HUES48 (cell line): ENCODE results near the gene SLC6A20.

Experiments used
- H3K27ac ChIP-seq: one replicate; pipeline ENCODE4 v1.7.0; 2013; ENCODE audit warnings: low read depth, low read length, inconsistent platforms
- H3K27me3 ChIP-seq: 2 replicates; pipeline ENCODE4 v1.6.1; 2013; ENCODE audit warnings: mild to moderate bottlenecking, low read length; ENCODE audit not compliant: control insufficient read depth, insufficient read depth
- H3K36me3 ChIP-seq: 2 replicates; pipeline ENCODE4 v1.6.1; 2013; ENCODE audit warnings: low read length; ENCODE audit not compliant: control insufficient read depth, insufficient read depth
- H3K4me1 ChIP-seq: 2 replicates; pipeline ENCODE4 v1.6.1; 2013; ENCODE audit warnings: mild to moderate bottlenecking, low read length; ENCODE audit not compliant: control insufficient read depth, insufficient read depth
- H3K4me3 ChIP-seq: 2 replicates; pipeline ENCODE4 v1.5.1; 2013; ENCODE audit warnings: mild to moderate bottlenecking, low read depth, low read length
- H3K9ac ChIP-seq: 2 replicates; pipeline ENCODE4 v1.6.1; 2013; ENCODE audit warnings: mild to moderate bottlenecking, low read depth, low read length, moderate library complexity
- H3K9me3 ChIP-seq: 2 replicates; pipeline ENCODE4 v1.6.1; 2013; ENCODE audit warnings: low read length; ENCODE audit not compliant: control insufficient read depth, insufficient read depth

The SLC6A20 gene

DNA sequence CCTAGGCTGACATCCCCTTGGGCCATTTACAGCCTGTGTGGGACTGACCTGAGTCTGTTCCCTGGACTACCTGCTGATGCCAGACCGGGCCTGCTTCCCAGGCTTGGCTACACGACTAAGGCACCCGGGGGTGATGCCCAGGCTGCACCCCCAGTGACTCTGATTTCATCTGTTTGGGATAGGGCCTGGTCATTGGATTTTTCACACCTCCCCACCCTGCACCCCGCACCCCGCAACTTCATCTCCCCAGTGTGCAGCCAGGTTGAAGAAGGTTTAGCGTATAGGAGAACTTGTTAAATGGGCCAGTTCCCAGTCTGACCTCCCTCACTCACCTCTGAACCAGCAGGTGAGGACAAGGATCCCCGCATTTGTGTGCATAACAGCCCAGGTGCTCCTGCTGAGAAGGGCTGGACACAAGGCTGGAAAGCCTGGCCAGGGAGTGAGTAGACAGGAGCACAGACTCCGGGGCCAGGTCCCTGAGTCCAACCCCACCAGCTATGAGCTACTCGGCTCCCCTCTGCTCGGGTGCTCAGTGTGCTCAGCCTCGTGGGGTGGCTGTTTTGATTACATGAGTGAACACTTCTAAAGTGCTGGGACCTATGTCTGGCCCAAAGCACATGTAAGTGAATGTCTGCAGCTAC lies 18.5 kb downstream of the SLC6A20 start:
- H3K9me3 ChIP-seq = no peaks in the 10 kb centered on the region
- H3K36me3 ChIP-seq = no peaks in the 10 kb centered on the region
- H3K9ac ChIP-seq = no peak overlapping the region
- H3K4me1 ChIP-seq = peaks cover 3% of the 10 kb centered on the region; the same call in 1 of the 2 replicates
- H3K4me3 ChIP-seq = no peak overlapping the region
- no peaks in the 10 kb centered on the region for H3K27me3 ChIP-seq
- H3K27ac ChIP-seq = no peak overlapping the region

DNA sequence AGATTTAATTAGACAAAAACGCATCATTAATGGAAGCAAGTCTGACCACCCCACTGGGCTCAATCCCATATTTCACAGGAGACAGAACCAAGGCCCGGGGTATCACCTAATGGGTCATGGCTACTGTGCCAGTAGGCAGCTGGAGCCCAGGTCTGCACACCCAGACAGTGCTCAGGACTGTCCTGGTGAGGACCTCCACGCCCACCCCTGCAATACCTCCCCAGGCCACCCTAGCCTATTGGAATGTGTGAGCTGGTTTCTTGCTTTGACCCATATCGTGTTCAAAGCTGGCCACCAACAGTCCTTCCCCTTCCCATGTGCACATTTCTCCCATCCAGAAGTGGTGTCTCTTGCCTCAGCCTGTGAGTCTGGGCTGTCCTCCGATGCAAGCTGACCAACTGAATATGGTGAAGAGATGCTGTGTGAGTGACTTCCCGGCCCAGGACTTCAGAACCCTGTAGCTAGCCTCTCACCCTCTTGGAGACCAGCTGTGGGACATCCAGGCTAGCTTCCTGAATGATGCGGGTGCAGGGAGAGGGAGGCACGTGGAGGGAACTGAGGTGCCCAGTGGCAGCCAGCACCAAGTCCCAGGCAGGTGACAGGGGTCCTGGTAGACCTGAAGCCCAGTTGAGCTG lies 19.1 kb downstream of the SLC6A20 start:
- Histone ChIP-seq H3K9me3 (no peaks in the 10 kb centered on the region), H3K4me3 (no peak overlapping the region), H3K4me1 (peaks cover 3% of the 10 kb centered on the region; the same call in 1 of the 2 replicates), H3K27me3 (no peaks in the 10 kb centered on the region), H3K36me3 (no peaks in the 10 kb centered on the region), H3K27ac (no peak overlapping the region), H3K9ac (no peak overlapping the region)

DNA sequence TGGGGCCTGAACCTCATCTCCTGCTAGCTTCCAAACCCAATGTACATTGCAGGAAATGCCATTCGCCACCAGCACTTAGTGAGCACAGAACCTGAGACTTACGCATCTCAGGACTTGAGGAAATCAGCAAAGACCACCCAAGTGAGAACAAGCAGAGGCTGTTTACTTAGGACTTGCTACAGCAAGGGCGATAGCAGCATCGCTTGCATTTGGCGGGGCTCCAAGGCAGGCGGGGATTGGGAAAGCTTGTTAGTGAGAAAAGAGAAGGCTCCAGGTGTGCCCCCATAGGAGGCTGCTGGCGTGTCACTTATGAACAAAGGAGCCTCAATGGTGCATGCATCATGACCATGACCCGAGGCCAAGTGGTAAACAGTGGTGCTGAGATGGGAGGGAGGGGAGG lies 19.7 kb downstream of the SLC6A20 start:
- H3K4me3 ChIP-seq = no peak overlapping the region
- no peaks in the 10 kb centered on the region for H3K36me3 ChIP-seq
- no peaks in the 10 kb centered on the region for H3K9me3 ChIP-seq
- H3K27me3 ChIP-seq = no peaks in the 10 kb centered on the region
- H3K9ac ChIP-seq = no peak overlapping the region
- H3K27ac ChIP-seq = no peak overlapping the region
- H3K4me1 ChIP-seq = peaks cover 3% of the 10 kb centered on the region; the same call in 1 of the 2 replicates

DNA sequence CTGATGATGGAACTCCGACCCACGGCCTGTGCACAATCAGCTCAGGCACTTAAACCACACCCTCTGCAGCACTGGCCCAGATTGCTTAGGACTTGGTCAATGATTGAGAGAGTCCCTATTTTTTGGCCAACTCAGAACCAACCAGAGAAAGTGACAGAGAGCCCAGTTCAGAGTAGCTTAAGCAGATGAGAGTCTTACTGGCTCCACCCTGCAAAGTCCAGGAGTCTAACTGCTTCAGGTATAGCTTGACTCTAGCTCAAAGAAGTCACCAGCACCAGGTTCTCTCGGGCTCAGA lies 20.1 kb downstream of the SLC6A20 start:
- Histone ChIP-seq H3K4me3 (no peak overlapping the region), H3K4me1 (peaks cover 3% of the 10 kb centered on the region; the same call in 1 of the 2 replicates), H3K27ac (no peak overlapping the region), H3K36me3 (no peaks in the 10 kb centered on the region), H3K9ac (no peak overlapping the region), H3K9me3 (no peaks in the 10 kb centered on the region), H3K27me3 (no peaks in the 10 kb centered on the region)

DNA sequence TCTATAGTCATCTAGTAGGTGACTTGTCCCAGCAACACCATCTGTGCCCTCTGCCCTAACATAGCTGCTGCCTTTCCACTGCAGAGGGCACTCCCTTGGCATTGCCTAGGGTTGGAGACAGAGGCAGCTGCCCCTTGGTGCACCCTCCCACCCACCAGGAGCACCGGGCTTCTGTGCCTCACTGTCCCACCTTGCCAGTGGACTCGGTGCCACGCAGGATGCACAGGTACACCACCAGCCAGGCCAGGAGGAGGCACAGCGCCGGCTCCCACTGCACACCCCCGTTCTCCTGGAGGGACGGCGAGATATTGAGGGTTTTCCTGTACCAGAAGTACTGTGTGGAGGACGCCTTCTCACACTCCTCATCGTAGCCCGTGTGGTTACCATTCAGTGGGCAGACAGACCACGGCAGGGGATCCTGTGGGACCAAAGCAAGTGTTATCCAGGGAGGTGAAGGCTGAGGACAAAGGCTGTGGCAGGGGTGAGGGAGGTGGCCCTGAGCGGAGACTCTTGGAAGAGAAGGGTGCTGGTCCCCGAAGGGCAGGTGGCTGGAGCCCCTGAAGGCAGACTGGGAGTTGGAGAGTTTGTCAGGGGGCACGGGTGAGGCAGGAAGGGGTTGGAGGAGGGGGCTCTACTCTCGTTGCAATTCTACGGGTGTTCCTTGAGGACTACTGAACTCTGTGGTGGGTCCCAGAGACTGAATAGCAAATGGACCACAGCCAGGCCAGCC lies 20.6 kb downstream of the SLC6A20 start:
- no peak overlapping the region for H3K27ac ChIP-seq
- H3K36me3 ChIP-seq = no peaks in the 10 kb centered on the region
- no peaks in the 10 kb centered on the region for H3K27me3 ChIP-seq
- H3K4me1 ChIP-seq = peaks cover 3% of the 10 kb centered on the region; the same call in 1 of the 2 replicates
- H3K9ac ChIP-seq = no peak overlapping the region
- no peak overlapping the region for H3K4me3 ChIP-seq
- H3K9me3 ChIP-seq = no peaks in the 10 kb centered on the region

DNA sequence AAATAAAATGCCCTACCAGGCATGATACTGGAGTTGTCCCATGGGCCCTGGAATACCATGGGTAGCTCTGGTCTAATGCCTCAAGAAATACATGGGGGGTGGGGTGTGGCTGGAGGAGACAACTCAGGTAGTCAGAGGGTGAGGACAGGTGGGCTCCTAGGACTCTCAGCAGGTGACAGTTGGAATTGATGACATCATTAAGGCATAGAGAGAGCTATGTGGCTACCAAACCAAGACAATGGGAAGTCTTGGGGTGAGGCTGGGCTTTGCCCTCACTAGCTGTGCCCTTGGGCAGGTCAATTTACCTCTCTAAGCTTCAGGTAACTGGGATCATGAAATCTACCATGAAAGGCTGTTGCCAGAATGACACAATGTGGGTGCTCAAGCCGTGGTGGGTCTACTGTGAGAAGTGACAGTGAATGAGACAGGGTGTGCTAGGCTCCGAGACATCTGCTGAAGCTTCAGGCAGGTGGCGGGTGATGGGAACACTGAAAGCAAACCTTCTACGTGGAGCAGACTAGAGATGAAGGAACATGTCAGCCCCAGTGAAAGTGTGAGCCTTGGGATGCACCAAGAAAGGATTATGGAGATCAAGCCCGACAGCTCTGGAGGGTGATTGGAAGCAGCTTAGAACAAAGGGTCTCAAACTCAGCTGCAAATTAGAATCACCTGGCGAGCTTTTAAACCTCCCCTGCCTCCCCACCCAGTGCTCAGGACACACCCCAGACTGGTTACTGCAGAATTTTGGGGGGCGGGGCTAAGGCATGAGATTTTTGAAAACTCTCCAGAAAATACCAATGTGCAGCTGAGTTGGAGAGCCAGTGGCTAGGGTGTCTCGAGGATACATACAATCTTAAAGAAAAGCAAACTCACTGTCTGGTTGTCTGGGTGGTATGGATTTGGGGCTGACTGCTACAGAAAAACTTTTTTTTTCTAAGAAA lies 21.5 kb downstream of the SLC6A20 start:
- no peaks in the 10 kb centered on the region for H3K27me3 ChIP-seq
- no peak overlapping the region for H3K9ac ChIP-seq
- H3K9me3 ChIP-seq = no peaks in the 10 kb centered on the region
- H3K4me3 ChIP-seq = no peak overlapping the region
- H3K4me1 ChIP-seq = peaks cover 3% of the 10 kb centered on the region; the same call in 1 of the 2 replicates
- H3K27ac ChIP-seq = no peak overlapping the region
- H3K36me3 ChIP-seq = no peaks in the 10 kb centered on the region

DNA sequence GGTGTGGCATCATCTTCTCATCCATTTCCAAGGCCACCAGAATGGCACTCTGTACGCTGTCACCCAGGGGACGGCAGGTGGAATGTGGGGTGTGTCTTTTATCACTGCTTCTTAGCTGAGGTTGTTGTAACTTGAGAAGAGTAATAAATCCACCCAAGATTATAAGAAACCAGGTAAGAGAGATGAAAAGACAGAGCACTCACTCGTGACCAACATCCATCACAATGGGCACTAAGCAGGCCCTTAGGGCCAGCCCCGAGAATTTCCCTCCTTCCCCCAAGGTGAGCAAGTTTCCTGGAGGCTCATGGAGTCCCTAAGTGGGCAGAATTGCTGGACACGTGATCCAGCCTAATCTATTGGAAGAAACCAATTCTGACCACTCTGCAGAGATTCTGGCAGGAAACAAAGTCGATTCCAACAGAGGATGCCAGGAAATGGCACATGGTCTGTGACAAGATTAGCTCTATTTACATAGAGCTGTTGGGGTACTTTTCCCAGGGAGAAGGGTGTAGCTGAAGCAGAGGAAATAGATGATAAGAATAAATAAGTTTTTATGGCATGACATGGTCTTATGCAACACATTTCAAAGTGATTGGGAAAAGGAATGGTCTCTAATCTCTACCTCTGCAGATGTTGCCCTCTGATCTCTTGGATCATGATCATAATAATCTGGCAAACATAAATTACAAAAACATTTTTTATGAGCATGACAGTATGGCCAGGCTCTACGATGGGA lies 22.5 kb downstream of the SLC6A20 start:
- Histone ChIP-seq H3K4me3 (no peak overlapping the region), H3K27me3 (no peaks in the 10 kb centered on the region), H3K4me1 (peaks cover 3% of the 10 kb centered on the region; the same call in 1 of the 2 replicates), H3K9me3 (no peaks in the 10 kb centered on the region), H3K27ac (no peak overlapping the region), H3K36me3 (no peaks in the 10 kb centered on the region), H3K9ac (no peak overlapping the region)

DNA sequence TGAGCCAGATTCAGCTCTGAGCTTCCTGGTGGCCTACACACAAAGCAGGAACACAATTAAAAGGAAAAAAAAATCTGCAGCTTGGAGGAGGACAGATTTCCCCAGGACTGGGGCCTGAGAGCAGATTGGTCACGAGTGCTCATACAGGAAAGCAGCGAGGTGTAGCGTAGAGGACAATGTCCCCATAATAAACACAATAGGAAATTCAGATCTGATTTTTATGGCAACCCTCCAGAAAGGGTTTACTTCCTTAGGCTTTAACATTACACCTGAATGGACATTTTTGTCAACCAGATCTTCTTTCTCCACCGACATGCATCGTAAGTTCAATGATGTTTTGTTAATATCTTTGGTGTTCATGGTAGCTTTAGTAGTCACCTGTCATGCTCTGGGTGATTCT lies 23.3 kb downstream of the SLC6A20 start:
- Histone ChIP-seq H3K4me1 (peaks cover 3% of the 10 kb centered on the region; the same call in 1 of the 2 replicates), H3K9ac (no peak overlapping the region), H3K27ac (no peak overlapping the region), H3K4me3 (no peak overlapping the region), H3K27me3 (no peaks in the 10 kb centered on the region), H3K36me3 (no peaks in the 10 kb centered on the region), H3K9me3 (no peaks in the 10 kb centered on the region)

DNA sequence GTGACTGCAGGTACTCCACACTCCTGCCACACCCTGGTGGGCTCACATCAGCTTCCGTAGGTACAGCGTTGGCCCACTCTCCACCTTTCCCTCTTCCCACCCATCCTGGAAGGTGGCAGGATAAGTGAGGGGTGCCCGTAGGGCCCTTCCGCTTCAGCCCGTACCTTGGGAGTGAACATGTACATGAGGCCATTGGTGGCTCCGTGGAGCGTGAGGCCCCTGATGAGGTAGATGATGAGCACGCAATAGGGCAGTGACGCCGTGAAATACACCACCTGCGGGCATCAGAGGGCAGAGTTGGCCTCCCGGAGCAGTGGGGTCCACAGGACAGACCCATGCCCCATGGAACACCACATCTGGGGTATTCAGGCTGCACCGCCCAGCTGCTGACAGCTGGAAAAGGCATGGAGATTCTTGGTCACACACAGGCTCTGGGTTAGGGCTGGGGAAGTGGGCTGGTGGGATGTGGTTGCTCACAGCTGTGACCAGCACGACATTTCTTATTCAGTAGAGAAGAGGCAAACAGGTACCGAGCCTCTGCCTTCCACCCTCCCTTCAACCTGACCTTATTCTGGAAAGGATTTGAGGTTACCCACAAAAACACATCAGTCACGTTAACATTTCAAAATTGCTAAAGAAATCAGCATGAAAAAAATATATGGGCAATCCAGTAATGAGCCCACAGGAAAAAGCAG lies 23.8 kb downstream of the SLC6A20 start:
- no peaks in the 10 kb centered on the region for H3K27me3 ChIP-seq
- no peak overlapping the region for H3K27ac ChIP-seq
- H3K9me3 ChIP-seq = 0 out of 2 replicates have a peak, but pooled peaks cover 2% of the 10 kb centered on the region
- no peaks in the 10 kb centered on the region for H3K36me3 ChIP-seq
- H3K4me1 ChIP-seq = peaks cover 3% of the 10 kb centered on the region; the same call in 1 of the 2 replicates
- no peak overlapping the region for H3K4me3 ChIP-seq
- no peak overlapping the region for H3K9ac ChIP-seq

DNA sequence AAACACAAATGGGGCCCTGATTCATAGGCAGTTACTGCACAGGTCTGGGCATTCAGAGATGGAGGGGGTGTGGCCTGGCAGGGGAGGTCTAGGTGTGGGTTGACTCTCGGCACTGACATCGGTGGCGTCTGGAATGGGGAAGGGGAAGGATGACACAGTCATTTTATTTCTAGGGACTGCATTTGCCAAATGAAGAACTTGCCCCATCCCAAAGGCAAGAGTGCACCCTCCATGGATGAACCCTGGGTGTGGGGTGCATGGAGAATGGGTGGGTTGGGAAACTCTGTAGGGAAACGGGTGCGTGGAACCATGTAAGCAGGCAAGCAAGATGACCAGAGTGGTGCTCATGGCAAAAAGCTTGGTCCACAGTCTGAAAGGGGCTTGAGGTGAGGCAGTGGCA lies 24.5 kb downstream of the SLC6A20 start:
- H3K27me3 ChIP-seq = no peaks in the 10 kb centered on the region
- H3K4me3 ChIP-seq = no peak overlapping the region
- no peak overlapping the region for H3K9ac ChIP-seq

More for the DNA sequence above, 24.5 kb downstream of the SLC6A20 start:
- H3K27ac ChIP-seq = no peak overlapping the region
- H3K9me3 ChIP-seq = 0 out of 2 replicates have a peak, but pooled peaks cover 3% of the 10 kb centered on the region
- no peaks in the 10 kb centered on the region for H3K36me3 ChIP-seq
- H3K4me1 ChIP-seq = peaks cover 3% of the 10 kb centered on the region; the same call in 1 of the 2 replicates
